Measurements from ENCODE around the gene CDK5.

The CDK5 gene

DNA sequence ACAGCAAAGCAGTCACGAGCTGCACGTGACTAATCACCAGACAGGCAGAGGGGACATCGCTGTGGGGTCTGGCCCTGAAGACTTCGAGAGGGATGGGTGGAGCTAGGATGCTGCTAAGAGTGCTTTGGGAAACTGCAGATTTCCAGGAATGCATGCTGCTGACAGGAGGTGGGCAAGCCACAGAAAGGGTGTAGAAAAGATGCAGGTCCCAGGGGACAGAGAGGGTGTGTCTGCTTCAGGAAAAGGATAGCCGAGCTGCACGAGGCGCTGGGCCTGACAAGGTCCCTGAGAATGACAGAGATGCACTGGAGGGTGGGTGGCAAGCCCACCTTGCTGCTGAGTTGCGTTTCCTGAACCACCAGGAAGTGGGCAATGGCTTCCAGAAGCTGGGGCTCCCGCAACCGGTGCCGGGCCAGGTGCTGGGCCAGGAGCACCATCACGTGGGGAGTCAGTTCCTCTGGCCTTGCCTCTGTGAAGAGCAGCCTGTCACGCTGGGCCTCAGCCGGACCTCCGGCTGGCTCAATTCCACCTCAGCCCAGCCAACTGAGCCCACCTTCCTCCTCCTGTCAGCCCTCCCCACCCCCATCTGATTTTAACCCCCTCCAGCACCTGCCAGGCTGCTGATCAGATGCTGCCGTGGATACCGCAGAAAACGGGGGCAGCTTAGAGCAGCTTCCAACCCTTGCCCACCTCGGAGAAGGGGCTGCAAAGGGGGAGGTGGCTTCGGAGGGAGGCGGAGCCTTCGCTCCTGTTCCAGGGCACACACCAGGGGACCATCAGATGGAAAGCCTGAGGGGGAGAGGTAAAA is 20.7 kb upstream of the CDK5 start:
- Histone ChIP-seq H3K9ac (ENCODE audit: low read length) (peak overlapping the region; percentile 7), H3K36me3 (ENCODE audit: control insufficient read depth, insufficient read depth, low read length) (peaks cover 28% of the 10 kb centered on the region), H3K27me3 (ENCODE audit: control insufficient read depth, insufficient read depth, low read length) (no peaks in the 10 kb centered on the region), H3K4me1 (ENCODE audit: control insufficient read depth, insufficient read depth, low read length) (peaks cover 60% of the 10 kb centered on the region), H3K4me3 (ENCODE audit: low read depth, low read length) (peak overlapping the region; percentile 95), H3K27ac (ENCODE audit: low read depth, low read length) (no peak overlapping the region), H3K9me3 (ENCODE audit: control insufficient read depth, insufficient read depth, low read depth, low read length) (no peaks in the 10 kb centered on the region)

DNA sequence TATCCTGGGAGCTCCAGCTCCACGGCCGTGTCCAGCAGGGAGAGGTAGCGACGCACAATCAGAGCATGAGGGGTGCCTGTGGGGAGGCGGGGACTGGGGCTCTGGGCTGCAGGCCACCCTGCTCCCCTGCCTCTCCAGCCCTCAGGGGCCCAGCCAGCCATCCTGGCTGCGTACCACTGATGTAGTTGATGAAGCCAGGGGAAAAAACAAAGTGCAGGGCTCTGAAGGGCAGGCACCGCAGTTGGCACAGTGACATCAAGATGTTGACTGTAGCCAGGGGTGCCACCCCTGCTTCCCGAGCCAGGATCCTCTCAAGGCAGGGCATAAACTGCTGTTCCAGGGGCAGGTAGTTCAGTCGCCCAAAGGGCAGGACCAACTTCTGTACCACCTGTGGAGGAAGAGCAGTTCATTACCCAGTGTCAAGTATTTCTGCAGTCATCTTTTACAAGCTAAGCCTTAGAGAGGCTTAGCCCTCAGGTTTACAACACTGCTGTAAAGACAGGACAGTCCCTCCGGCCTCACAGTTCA is 20.1 kb upstream of the CDK5 start:
- H3K36me3 ChIP-seq (ENCODE audit: control insufficient read depth, insufficient read depth, low read length): peaks cover 28% of the 10 kb centered on the region
- no peaks in the 10 kb centered on the region for H3K27me3 ChIP-seq (ENCODE audit: control insufficient read depth, insufficient read depth, low read length)
- no peak overlapping the region for H3K9ac ChIP-seq (ENCODE audit: low read length)
- H3K4me3 ChIP-seq (ENCODE audit: low read depth, low read length): no peak overlapping the region
- no peak overlapping the region for H3K27ac ChIP-seq (ENCODE audit: low read depth, low read length)
- H3K4me1 ChIP-seq (ENCODE audit: control insufficient read depth, insufficient read depth, low read length): peaks cover 60% of the 10 kb centered on the region
- no peaks in the 10 kb centered on the region for H3K9me3 ChIP-seq (ENCODE audit: control insufficient read depth, insufficient read depth, low read depth, low read length)

DNA sequence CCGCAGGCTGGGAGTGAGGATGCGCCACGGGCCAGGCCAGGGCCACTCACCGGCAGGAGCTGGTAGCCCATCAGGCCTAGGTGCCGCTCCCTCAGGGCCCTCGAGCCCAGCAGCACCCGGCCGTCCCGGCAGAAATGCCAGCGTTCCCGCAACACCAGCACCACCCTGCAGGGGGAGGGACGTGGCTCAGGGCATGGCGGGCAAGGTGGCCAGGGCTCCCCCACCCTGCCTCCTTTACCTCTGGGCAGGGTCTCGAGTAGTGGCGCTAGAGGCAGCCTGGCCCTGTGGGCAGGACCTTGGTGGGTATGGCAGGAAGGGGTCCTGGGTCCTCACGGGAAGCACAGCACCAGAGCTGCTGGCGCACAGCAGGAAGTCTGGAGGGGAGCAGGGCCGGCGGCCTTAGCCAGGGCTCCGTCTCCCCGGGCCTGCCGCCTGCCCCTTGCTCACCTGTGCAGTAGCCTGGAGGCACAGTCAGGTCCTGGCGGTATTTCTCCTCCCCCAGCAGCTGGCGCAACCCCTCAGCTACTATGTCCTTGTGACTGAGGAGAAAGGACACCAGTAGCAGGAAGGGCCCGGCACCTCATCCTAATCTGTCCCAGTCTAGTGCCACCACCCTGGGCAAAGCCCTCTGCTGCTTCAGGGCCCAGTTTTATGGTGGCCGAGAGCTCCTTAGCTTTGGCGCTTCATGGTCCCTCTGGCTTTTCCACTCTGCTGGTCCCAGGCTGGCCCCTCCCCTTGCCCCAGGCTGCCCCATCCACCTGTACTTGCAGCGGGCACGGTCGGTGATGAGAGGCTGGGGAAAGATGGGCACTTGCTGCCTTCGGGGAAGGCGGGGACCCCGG is 19.4 kb upstream of the CDK5 start:
- no peaks in the 10 kb centered on the region for H3K9me3 ChIP-seq (ENCODE audit: control insufficient read depth, insufficient read depth, low read depth, low read length)
- H3K27me3 ChIP-seq (ENCODE audit: control insufficient read depth, insufficient read depth, low read length): no peaks in the 10 kb centered on the region
- no peak overlapping the region for H3K27ac ChIP-seq (ENCODE audit: low read depth, low read length)
- no peak overlapping the region; the same call in 1 of the 2 replicates for H3K4me3 ChIP-seq (ENCODE audit: low read depth, low read length)
- peaks cover 33% of the 10 kb centered on the region for H3K36me3 ChIP-seq (ENCODE audit: control insufficient read depth, insufficient read depth, low read length)
- peaks cover 53% of the 10 kb centered on the region for H3K4me1 ChIP-seq (ENCODE audit: control insufficient read depth, insufficient read depth, low read length)
- no peak overlapping the region for H3K9ac ChIP-seq (ENCODE audit: low read length)

DNA sequence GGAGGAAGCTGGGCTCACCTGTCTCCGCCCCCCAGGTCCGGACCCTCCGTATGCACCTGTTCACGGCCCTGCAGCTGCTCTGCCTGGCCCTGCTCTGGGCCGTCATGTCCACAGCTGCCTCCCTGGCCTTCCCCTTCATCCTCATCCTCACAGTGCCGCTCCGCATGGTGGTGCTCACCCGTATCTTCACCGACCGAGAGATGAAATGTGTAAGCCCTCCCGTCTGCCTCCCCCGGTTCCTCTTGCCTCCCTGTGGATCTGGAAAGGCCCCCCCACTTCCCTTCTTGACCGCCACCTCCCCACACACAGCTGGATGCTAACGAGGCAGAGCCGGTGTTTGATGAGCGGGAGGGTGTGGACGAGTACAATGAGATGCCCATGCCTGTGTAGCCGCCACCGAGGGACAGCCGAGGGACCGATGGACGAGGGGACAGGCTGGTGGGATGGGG is 18.3 kb upstream of the CDK5 start:
- no peak overlapping the region for H3K27ac ChIP-seq (ENCODE audit: low read depth, low read length)
- H3K36me3 ChIP-seq (ENCODE audit: control insufficient read depth, insufficient read depth, low read length): peaks cover 44% of the 10 kb centered on the region
- H3K4me3 ChIP-seq (ENCODE audit: low read depth, low read length): no peak overlapping the region
- H3K4me1 ChIP-seq (ENCODE audit: control insufficient read depth, insufficient read depth, low read length): peaks cover 43% of the 10 kb centered on the region
- H3K27me3 ChIP-seq (ENCODE audit: control insufficient read depth, insufficient read depth, low read length): no peaks in the 10 kb centered on the region
- no peaks in the 10 kb centered on the region for H3K9me3 ChIP-seq (ENCODE audit: control insufficient read depth, insufficient read depth, low read depth, low read length)
- no peak overlapping the region for H3K9ac ChIP-seq (ENCODE audit: low read length)

DNA sequence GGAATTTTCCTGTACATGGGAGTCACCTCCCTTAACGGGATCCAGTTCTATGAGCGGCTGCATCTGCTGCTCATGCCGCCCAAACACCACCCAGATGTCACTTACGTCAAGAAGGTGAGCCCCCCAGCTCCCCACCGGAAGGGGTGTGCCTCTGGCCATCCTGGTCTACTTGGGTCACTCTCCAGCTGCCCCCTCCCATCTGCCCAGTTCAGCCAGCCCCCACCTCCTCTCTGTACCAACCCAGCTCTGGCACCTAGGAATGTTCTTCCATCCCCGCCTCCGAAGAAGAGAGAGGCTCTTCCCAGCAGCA is 17.9 kb upstream of the CDK5 start:
- no peak overlapping the region for H3K4me3 ChIP-seq (ENCODE audit: low read depth, low read length)

DNA sequence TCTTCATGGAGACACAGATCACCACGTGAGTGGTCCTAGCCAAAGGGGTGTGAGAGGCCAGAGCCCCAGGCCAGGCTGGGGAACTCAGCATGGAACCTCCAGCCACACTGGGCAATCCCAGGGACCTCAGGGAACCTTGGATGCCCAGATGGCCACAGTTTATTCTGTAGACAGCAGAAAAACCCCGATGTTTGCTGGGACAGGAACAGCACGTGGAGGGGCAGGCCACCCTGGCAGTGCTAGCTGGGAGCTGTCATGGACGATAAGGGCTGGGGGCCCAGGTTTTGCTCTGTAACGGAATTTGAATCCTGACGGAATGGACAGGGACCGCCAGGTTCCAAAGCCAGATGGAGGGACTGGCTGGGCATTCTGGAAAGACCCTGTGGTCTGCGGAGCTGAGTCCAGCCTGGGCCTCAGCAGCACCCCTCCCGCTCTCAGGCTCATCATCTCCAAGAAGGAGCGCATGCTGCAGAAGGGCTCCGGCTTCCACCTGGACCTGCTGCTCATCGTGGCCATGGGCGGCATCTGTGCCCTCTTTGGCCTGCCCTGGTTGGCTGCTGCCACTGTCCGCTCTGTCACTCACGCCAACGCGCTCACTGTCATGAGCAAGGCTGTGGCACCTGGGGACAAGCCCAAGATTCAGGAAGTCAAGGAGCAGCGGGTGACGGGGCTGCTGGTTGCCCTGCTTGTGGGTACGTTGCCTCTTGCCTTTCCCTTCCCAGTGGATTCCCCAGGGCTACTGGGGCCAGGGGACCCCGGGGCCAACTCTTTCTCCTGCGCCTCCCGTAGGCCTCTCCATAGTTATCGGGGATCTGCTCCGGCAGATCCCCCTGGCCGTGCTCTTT is 17.3 kb upstream of the CDK5 start:
- Histone ChIP-seq H3K4me1 (ENCODE audit: control insufficient read depth, insufficient read depth, low read length) (peaks cover 42% of the 10 kb centered on the region), H3K9ac (ENCODE audit: low read length) (no peak overlapping the region), H3K27me3 (ENCODE audit: control insufficient read depth, insufficient read depth, low read length) (no peaks in the 10 kb centered on the region), H3K9me3 (ENCODE audit: control insufficient read depth, insufficient read depth, low read depth, low read length) (no peaks in the 10 kb centered on the region), H3K36me3 (ENCODE audit: control insufficient read depth, insufficient read depth, low read length) (peaks cover 54% of the 10 kb centered on the region), H3K27ac (ENCODE audit: low read depth, low read length) (no peak overlapping the region), H3K4me3 (ENCODE audit: low read depth, low read length) (no peak overlapping the region)

More for the DNA sequence above, 17.9 kb upstream of the CDK5 start:
- Histone ChIP-seq H3K36me3 (ENCODE audit: control insufficient read depth, insufficient read depth, low read length) (peaks cover 48% of the 10 kb centered on the region), H3K9ac (ENCODE audit: low read length) (no peak overlapping the region), H3K9me3 (ENCODE audit: control insufficient read depth, insufficient read depth, low read depth, low read length) (no peaks in the 10 kb centered on the region), H3K4me1 (ENCODE audit: control insufficient read depth, insufficient read depth, low read length) (peaks cover 42% of the 10 kb centered on the region), H3K27ac (ENCODE audit: low read depth, low read length) (no peak overlapping the region), H3K27me3 (ENCODE audit: control insufficient read depth, insufficient read depth, low read length) (no peaks in the 10 kb centered on the region)

DNA sequence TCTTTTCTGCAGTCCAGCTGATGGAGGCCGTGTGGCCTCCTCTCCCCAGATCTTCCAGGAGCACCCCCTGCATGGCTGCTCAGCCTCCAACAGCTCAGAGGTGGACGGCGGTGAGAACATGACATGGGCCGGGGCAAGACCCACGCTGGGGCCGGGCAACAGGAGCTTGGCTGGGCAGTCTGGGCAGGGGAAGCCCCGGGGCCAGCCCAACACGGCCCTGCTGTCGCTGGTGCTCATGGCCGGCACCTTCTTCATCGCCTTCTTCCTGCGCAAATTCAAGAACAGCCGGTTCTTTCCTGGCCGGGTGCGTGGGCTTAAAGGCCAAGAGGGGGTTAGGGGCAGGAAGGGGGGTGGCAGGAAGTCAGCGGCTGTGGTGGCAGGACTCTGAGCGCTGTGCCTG is 16.3 kb upstream of the CDK5 start:
- Histone ChIP-seq H3K27me3 (ENCODE audit: control insufficient read depth, insufficient read depth, low read length) (no peaks in the 10 kb centered on the region), H3K9me3 (ENCODE audit: control insufficient read depth, insufficient read depth, low read depth, low read length) (no peaks in the 10 kb centered on the region), H3K36me3 (ENCODE audit: control insufficient read depth, insufficient read depth, low read length) (peaks cover 64% of the 10 kb centered on the region), H3K27ac (ENCODE audit: low read depth, low read length) (no peak overlapping the region), H3K4me1 (ENCODE audit: control insufficient read depth, insufficient read depth, low read length) (peaks cover 33% of the 10 kb centered on the region), H3K9ac (ENCODE audit: low read length) (no peak overlapping the region), H3K4me3 (ENCODE audit: low read depth, low read length) (no peak overlapping the region)

DNA sequence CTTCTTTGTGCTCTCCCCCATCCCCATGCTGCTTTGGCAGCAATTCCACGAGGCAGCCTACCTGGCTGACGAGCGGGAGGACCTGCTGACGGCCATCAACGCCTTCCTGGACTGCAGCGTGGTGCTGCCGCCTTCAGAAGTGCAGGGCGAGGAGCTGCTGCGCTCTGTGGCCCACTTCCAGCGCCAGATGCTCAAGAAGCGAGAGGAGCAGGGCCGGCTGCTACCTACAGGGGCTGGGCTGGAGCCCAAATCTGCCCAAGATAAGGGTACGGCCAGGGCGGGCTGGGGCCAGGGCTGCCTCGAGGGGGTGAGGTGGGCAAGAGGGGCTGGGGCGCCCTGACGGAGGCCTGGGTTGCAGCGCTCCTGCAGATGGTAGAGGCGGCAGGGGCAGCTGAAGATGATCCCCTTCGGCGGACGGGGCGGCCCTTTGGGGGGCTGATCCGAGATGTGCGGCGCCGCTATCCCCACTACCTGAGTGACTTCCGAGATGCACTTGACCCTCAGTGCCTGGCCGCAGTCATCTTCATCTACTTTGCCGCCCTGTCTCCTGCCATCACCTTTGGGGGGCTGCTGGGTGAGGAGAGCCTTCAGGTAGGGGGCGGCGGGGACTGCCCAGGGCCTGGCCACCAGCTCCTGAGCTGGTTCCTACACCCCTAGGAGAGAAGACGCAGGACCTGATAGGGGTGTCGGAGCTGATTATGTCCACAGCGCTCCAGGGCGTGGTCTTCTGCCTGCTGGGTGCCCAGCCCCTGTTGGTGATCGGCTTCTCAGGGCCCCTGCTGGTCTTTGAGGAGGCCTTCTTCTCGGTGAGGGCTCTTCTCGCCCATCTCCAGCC is 13.6 kb upstream of the CDK5 start:
- H3K4me1 ChIP-seq (ENCODE audit: control insufficient read depth, insufficient read depth, low read length): peaks cover 15% of the 10 kb centered on the region
- H3K27me3 ChIP-seq (ENCODE audit: control insufficient read depth, insufficient read depth, low read length): no peaks in the 10 kb centered on the region
- H3K9ac ChIP-seq (ENCODE audit: low read length): no peak overlapping the region
- no peak overlapping the region for H3K4me3 ChIP-seq (ENCODE audit: low read depth, low read length)
- no peaks in the 10 kb centered on the region for H3K9me3 ChIP-seq (ENCODE audit: control insufficient read depth, insufficient read depth, low read depth, low read length)
- no peak overlapping the region for H3K27ac ChIP-seq (ENCODE audit: low read depth, low read length)
- peaks cover 87% of the 10 kb centered on the region for H3K36me3 ChIP-seq (ENCODE audit: control insufficient read depth, insufficient read depth, low read length)

DNA sequence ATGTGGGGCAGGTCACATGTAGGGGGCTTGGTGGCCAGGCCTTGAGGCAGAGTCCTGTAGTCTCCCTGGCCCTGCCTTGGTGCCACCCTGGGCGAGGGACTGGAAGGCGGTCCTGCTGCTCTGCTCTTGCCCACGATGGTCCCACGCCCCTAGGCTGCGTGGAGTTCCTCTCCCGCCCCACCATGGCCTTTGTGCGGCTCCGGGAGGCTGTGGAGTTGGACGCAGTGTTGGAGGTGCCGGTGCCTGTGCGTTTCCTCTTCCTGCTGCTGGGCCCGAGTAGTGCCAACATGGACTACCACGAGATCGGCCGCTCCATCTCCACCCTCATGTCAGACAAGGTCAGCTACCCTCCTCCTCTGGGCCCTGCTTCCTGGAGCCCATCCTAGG is 12.9 kb upstream of the CDK5 start:
- Histone ChIP-seq H3K36me3 (ENCODE audit: control insufficient read depth, insufficient read depth, low read length) (peaks cover 85% of the 10 kb centered on the region), H3K4me1 (ENCODE audit: control insufficient read depth, insufficient read depth, low read length) (peaks cover 9% of the 10 kb centered on the region), H3K27me3 (ENCODE audit: control insufficient read depth, insufficient read depth, low read length) (no peaks in the 10 kb centered on the region), H3K9ac (ENCODE audit: low read length) (no peak overlapping the region), H3K9me3 (ENCODE audit: control insufficient read depth, insufficient read depth, low read depth, low read length) (no peaks in the 10 kb centered on the region), H3K4me3 (ENCODE audit: low read depth, low read length) (no peak overlapping the region), H3K27ac (ENCODE audit: low read depth, low read length) (no peak overlapping the region)
